ENCODE measurements around the gene ID1. TPM values are rescaled to one million over a fixed set of nuclear protein-coding genes. Genes with fewer than 3 reads are reported as not detected.
A peak's percentile ranks its signal among the peaks of the same experiment; 100 is the strongest.
"Not testable (repeated sequence)": the region's sequence is repeated elsewhere in the genome, so short reads cannot be mapped to it uniquely, and the experiment has no call there.

Gene ID1
- total and polyA plus RNA-seq, 2 experiments from 2014 or later: 221 to 479 TPM

DNA sequence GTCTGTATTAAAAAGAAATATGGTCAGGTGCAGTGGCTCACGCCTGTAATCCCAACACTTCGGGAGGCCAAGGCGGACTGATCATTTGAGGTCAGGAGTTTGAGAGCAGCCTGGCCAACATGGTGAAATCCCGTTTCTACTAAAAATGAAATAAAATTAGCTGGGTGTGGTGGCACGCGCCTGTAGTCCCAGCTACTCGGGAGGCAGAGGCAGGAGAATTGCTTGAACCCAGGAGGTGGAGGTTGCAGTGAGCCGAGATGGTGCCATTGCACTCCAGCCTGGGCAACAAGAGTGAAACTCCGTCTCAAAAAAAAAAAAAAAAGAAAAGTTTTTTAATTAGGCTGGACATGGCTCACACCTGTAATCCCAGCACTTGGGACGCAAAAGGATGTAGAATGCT is 30.1 kb upstream of the ID1 start:
- Mint-ChIP-seq H3K9me3 (peaks cover 13% of the 10 kb centered on the region), H3K36me3 (ENCODE audit: low read depth) (peaks cover 25% of the 10 kb centered on the region), H3K27me3 (ENCODE audit: insufficient read depth, low read depth, poor library complexity) (peaks cover 28% of the 10 kb centered on the region), H3K4me1 (peaks cover 44% of the 10 kb centered on the region)
- H3K4me1 ChIP-seq (ENCODE audit: insufficient read depth): peaks cover 56% of the 10 kb centered on the region
- not testable (repeated sequence) for H3K4me3 Mint-ChIP-seq; H3K27ac Mint-ChIP-seq; ATAC-seq; H3K36me3 ChIP-seq (ENCODE audit: insufficient read depth); H3K9me2 ChIP-seq (ENCODE audit: insufficient read depth); H3K27me3 ChIP-seq (ENCODE audit: insufficient read depth); H3K4me2 ChIP-seq; H4K20me1 ChIP-seq (replicated peaks; ENCODE audit: insufficient read depth); H3K27ac ChIP-seq (ENCODE audit: low read depth); H3K4me3 ChIP-seq; H3K79me2 ChIP-seq (replicated peaks; ENCODE audit: insufficient read depth); H2AFZ ChIP-seq; DNase-seq (ENCODE audit: low spot score)
- H3F3A ChIP-seq (replicated peaks; ENCODE audit: low read depth): peaks cover 39% of the 10 kb centered on the region

DNA sequence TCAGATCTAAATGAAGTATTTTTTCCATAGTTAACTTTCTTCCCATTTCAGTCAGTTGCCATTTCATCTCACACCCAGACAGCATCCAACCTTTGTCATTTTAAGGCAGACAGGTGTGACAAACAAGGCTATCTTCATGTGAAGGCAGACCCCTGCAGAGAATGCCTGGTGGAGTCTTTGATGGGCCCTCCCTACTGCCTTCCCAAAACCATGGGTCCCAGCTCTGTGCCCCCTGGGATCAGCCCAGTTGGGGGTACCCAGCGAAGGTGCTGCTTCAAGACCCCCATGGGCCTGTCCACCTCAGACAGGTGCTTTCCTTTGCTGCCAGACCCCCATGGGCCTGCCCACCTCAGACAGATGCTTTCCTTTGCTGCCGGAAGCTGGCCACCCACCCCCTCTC is 28.3 kb upstream of the ID1 start:
- Mint-ChIP-seq H3K36me3 (ENCODE audit: low read depth) (peaks cover 23% of the 10 kb centered on the region), H3K27ac (no peak overlapping the region), H3K27me3 (ENCODE audit: insufficient read depth, low read depth, poor library complexity) (peaks cover 23% of the 10 kb centered on the region), H3K9me3 (peaks cover 16% of the 10 kb centered on the region), H3K4me3 (no peak overlapping the region), H3K4me1 (peaks cover 53% of the 10 kb centered on the region)
- DNase-seq (ENCODE audit: low spot score) (no peak), ATAC-seq (no peak)
- Histone ChIP-seq H3K9me2 (ENCODE audit: insufficient read depth) (no peaks in the 10 kb centered on the region), H3K36me3 (ENCODE audit: insufficient read depth) (no peaks in the 10 kb centered on the region), H3K4me2 (peak overlapping the region; percentile 60), H4K20me1 (replicated peaks; ENCODE audit: insufficient read depth) (no peaks in the 10 kb centered on the region), H3K79me2 (replicated peaks; ENCODE audit: insufficient read depth) (0 out of 2 replicates have a peak, but pooled peaks cover 4% of the 10 kb centered on the region), H2AFZ (no peak overlapping the region), H3K27ac (ENCODE audit: low read depth) (0 out of 2 replicates have a peak overlapping the region, but pooled peaks have one; percentile 33), H3K27me3 (ENCODE audit: insufficient read depth) (no peaks in the 10 kb centered on the region), H3K4me3 (no peak overlapping the region), H3F3A (replicated peaks; ENCODE audit: low read depth) (peaks cover 27% of the 10 kb centered on the region), H3K4me1 (ENCODE audit: insufficient read depth) (peaks cover 60% of the 10 kb centered on the region)
- TF ChIP-seq JUNB (IDR thresholded peaks at IDR 0.05; ENCODE audit: unreplicated experiment) (no peak), CREB1 (CRISPR knock-in tag; IDR thresholded peaks at IDR 0.05; ENCODE audit: low read depth) (no peak), STAT1 (IDR thresholded peaks at IDR 0.05; ENCODE audit: unreplicated experiment) (no peak), POLR2AphosphoS5 (IDR thresholded peaks at IDR 0.05; ENCODE audit: low read depth) (no peak), ZNF331 (CRISPR knock-in tag; IDR thresholded peaks at IDR 0.05; ENCODE audit: low read depth) (no peak), NANOG (IDR thresholded peaks at IDR 0.05; ENCODE audit: borderline replicate concordance) (no peak)
- TF ChIP-seq, protein P1, sequence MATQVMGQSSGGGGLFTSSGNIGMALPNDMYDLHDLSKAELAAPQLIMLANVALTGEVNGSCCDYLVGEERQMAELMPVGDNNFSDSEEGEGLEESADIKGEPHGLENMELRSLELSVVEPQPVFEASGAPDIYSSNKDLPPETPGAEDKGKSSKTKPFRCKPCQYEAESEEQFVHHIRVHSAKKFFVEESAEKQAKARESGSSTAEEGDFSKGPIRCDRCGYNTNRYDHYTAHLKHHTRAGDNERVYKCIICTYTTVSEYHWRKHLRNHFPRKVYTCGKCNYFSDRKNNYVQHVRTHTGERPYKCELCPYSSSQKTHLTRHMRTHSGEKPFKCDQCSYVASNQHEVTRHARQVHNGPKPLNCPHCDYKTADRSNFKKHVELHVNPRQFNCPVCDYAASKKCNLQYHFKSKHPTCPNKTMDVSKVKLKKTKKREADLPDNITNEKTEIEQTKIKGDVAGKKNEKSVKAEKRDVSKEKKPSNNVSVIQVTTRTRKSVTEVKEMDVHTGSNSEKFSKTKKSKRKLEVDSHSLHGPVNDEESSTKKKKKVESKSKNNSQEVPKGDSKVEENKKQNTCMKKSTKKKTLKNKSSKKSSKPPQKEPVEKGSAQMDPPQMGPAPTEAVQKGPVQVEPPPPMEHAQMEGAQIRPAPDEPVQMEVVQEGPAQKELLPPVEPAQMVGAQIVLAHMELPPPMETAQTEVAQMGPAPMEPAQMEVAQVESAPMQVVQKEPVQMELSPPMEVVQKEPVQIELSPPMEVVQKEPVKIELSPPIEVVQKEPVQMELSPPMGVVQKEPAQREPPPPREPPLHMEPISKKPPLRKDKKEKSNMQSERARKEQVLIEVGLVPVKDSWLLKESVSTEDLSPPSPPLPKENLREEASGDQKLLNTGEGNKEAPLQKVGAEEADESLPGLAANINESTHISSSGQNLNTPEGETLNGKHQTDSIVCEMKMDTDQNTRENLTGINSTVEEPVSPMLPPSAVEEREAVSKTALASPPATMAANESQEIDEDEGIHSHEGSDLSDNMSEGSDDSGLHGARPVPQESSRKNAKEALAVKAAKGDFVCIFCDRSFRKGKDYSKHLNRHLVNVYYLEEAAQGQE (IDR thresholded peaks at IDR 0.05; ENCODE audit: unreplicated experiment): no peak
- TF ChIP-seq, protein P2, sequence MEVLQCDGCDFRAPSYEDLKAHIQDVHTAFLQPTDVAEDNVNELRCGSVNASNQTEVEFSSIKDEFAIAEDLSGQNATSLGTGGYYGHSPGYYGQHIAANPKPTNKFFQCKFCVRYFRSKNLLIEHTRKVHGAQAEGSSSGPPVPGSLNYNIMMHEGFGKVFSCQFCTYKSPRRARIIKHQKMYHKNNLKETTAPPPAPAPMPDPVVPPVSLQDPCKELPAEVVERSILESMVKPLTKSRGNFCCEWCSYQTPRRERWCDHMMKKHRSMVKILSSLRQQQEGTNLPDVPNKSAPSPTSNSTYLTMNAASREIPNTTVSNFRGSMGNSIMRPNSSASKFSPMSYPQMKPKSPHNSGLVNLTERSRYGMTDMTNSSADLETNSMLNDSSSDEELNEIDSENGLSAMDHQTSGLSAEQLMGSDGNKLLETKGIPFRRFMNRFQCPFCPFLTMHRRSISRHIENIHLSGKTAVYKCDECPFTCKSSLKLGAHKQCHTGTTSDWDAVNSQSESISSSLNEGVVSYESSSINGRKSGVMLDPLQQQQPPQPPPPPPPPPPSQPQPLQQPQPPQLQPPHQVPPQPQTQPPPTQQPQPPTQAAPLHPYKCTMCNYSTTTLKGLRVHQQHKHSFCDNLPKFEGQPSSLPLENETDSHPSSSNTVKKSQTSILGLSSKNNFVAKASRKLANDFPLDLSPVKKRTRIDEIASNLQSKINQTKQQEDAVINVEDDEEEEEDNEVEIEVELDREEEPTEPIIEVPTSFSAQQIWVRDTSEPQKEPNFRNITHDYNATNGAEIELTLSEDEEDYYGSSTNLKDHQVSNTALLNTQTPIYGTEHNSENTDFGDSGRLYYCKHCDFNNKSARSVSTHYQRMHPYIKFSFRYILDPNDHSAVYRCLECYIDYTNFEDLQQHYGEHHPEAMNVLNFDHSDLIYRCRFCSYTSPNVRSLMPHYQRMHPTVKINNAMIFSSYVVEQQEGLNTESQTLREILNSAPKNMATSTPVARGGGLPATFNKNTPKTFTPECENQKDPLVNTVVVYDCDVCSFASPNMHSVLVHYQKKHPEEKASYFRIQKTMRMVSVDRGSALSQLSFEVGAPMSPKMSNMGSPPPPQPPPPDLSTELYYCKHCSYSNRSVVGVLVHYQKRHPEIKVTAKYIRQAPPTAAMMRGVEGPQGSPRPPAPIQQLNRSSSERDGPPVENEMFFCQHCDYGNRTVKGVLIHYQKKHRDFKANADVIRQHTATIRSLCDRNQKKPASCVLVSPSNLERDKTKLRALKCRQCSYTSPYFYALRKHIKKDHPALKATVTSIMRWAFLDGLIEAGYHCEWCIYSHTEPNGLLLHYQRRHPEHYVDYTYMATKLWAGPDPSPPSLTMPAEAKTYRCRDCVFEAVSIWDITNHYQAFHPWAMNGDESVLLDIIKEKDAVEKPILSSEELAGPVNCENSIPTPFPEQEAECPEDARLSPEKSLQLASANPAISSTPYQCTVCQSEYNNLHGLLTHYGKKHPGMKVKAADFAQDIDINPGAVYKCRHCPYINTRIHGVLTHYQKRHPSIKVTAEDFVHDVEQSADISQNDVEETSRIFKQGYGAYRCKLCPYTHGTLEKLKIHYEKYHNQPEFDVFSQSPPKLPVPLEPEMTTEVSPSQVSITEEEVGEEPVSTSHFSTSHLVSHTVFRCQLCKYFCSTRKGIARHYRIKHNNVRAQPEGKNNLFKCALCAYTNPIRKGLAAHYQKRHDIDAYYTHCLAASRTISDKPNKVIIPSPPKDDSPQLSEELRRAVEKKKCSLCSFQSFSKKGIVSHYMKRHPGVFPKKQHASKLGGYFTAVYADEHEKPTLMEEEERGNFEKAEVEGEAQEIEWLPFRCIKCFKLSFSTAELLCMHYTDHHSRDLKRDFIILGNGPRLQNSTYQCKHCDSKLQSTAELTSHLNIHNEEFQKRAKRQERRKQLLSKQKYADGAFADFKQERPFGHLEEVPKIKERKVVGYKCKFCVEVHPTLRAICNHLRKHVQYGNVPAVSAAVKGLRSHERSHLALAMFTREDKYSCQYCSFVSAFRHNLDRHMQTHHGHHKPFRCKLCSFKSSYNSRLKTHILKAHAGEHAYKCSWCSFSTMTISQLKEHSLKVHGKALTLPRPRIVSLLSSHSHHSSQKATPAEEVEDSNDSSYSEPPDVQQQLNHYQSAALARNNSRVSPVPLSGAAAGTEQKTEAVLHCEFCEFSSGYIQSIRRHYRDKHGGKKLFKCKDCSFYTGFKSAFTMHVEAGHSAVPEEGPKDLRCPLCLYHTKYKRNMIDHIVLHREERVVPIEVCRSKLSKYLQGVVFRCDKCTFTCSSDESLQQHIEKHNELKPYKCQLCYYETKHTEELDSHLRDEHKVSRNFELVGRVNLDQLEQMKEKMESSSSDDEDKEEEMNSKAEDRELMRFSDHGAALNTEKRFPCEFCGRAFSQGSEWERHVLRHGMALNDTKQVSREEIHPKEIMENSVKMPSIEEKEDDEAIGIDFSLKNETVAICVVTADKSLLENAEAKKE (CRISPR knock-in tag; IDR thresholded peaks at IDR 0.05): no peak
- TF ChIP-seq, protein P3, sequence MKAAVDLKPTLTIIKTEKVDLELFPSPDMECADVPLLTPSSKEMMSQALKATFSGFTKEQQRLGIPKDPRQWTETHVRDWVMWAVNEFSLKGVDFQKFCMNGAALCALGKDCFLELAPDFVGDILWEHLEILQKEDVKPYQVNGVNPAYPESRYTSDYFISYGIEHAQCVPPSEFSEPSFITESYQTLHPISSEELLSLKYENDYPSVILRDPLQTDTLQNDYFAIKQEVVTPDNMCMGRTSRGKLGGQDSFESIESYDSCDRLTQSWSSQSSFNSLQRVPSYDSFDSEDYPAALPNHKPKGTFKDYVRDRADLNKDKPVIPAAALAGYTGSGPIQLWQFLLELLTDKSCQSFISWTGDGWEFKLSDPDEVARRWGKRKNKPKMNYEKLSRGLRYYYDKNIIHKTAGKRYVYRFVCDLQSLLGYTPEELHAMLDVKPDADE (IDR thresholded peaks at IDR 0.05): no peak
- TF ChIP-seq, protein P4, sequence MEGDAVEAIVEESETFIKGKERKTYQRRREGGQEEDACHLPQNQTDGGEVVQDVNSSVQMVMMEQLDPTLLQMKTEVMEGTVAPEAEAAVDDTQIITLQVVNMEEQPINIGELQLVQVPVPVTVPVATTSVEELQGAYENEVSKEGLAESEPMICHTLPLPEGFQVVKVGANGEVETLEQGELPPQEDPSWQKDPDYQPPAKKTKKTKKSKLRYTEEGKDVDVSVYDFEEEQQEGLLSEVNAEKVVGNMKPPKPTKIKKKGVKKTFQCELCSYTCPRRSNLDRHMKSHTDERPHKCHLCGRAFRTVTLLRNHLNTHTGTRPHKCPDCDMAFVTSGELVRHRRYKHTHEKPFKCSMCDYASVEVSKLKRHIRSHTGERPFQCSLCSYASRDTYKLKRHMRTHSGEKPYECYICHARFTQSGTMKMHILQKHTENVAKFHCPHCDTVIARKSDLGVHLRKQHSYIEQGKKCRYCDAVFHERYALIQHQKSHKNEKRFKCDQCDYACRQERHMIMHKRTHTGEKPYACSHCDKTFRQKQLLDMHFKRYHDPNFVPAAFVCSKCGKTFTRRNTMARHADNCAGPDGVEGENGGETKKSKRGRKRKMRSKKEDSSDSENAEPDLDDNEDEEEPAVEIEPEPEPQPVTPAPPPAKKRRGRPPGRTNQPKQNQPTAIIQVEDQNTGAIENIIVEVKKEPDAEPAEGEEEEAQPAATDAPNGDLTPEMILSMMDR (conservative IDR thresholded peaks at IDR 0.05; ENCODE audit: low read depth in 2 of 2): no peak
